K562 (cell line): ENCODE results near the gene GRIA4. TPM values are rescaled to one million over a fixed set of nuclear protein-coding genes. Genes with fewer than 3 reads are reported as not detected.

Experiments
- CEBPZ ChIP-seq: fragments of 150-350 bp; IDR thresholded peaks from 2 replicates; pipeline ENCODE4 v1.6.1; 2014; ENCODE audit warnings: low read depth, mild to moderate bottlenecking, low read length, borderline replicate concordance
- CHD4 ChIP-seq: fragments of 200-600 bp; sonication (generic); IDR thresholded peaks from 3 replicates; pipeline ENCODE4 v1.6.1; 2012; ENCODE audit warnings: low read depth, mild to moderate bottlenecking, mixed read lengths, low read length, inconsistent platforms; ENCODE audit not compliant: insufficient read depth, insufficient replicate concordance, poor library complexity, severe bottlenecking
- IFI16 ChIP-seq: fragments of 250-450 bp; sonication (Bioruptor Pico); IDR thresholded peaks from 2 replicates; pipeline ENCODE4 v2.1.2; 2022; ENCODE audit warnings: mild to moderate bottlenecking, inconsistent platforms
- SFPQ ChIP-seq: fragments of 200-400 bp; formaldehyde crosslinking; IDR thresholded peaks from 2 replicates; pipeline ENCODE4 v1.6.1; 2017; ENCODE audit warnings: mild to moderate bottlenecking, low read depth, low read length, moderate library complexity
- ZNF277 ChIP-seq: fragments of 250-450 bp; sonication (Bioruptor Pico); IDR thresholded peaks from 2 replicates; pipeline ENCODE4 v1.8.0; 2022; ENCODE audit warnings: inconsistent platforms, mild to moderate bottlenecking, moderate library complexity, borderline replicate concordance
- ZNF518B ChIP-seq: fragments of 250-450 bp; sonication (Bioruptor Pico); IDR thresholded peaks from 2 replicates; pipeline ENCODE4 v1.5.0; 2021; ENCODE audit warnings: mild to moderate bottlenecking, moderate library complexity
- polyA plus RNA-seq, 8 experiments: library from polyadenylated mRNA; depleted of rRNA in 4 of 8; stranded (reverse) in 5 of 8; unstranded in 3 of 8; fragments of >200 nt; fragmentation: Nextera tagmentation in 2 of 8; fragmentation: Illumina TruSeq in 1 of 8; extraction: Ambion mirVana in 2 of 8; extraction: Trizol in 1 of 8; gene quantifications; 2 replicates each; pipeline versions ENCODE4 v1.2.1 to v1.2.3, GENCODE V29; 2011 to 2014; ENCODE audit warnings: inconsistent platforms in 1 of 8, missing spikeins in 1 of 8
- total RNA-seq, 7 experiments: library from RNA; depleted of rRNA in 6 of 7; stranded (reverse); fragments of >200 nt in 6 of 7; fragmentation: Illumina TruSeq in 2 of 7; extraction: Trizol in 2 of 7; gene quantifications; 2 replicates each; pipeline versions ENCODE4 v1.2.1 to v1.2.3, GENCODE V29; 2011 to 2021; ENCODE audit warnings: low replicate concordance in 1 of 7

Gene GRIA4
- total and polyA plus RNA-seq, 9 of the 15 experiments (the other 6 are each of a cell fraction or from before 2014, with no cell fraction given): not detected

GRCh38 chr11:105881027-105881426 lies 271.2 kb downstream of the GRIA4 start (continued):
- TF ChIP-seq ZNF277 (CRISPR knock-in tag) (no peak), ZNF518B (no peak), IFI16 (CRISPR knock-in tag) (no peak), CHD4 (no peak), SFPQ (no peak), CEBPZ (no peak)
